SU-DHL-6 (cell line): ENCODE data around the gene HYPK.
"Not testable (repeated sequence)": the region's sequence is repeated elsewhere in the genome, so short reads cannot be mapped to it uniquely, and the experiment has no call there.

ENCODE experiments used
- H2AFZ ChIP-seq: fragments of 200-600 bp; sonication (generic); 2 replicates; pipeline ENCODE4 v1.6.1; 2014; ENCODE audit warnings: low read depth, mild to moderate bottlenecking, moderate library complexity, mixed read lengths, antibody characterized with exemption, low read length; ENCODE audit not compliant: severe bottlenecking
- H3F3A ChIP-seq: fragments of 200-600 bp; shearing (Covaris generic); 2 replicates; pipeline ENCODE4 v1.6.0; 2016; ENCODE audit warnings: antibody characterized with exemption, mild to moderate bottlenecking; ENCODE audit not compliant: insufficient read depth
- H3K27ac ChIP-seq: fragments of 200-600 bp; sonication (generic); 2 replicates; pipeline ENCODE4 v1.5.1; 2016; ENCODE audit warnings: low read depth, mild to moderate bottlenecking, low read length, moderate library complexity, mixed read lengths
- H3K27me3 ChIP-seq: fragments of 200-600 bp; sonication (generic), shearing (Covaris generic); 2 replicates; pipeline ENCODE4 v1.6.0; 2014; ENCODE audit warnings: mild to moderate bottlenecking, low read length
- H3K36me3 ChIP-seq: fragments of 200-600 bp; sonication (generic); 2 replicates; pipeline ENCODE4 v1.6.1; 2014; ENCODE audit warnings: mild to moderate bottlenecking, low read length, mixed read lengths
- H3K4me2 ChIP-seq: fragments of 300-600, 200-600 bp; shearing (Covaris generic), sonication (generic); 2 replicates; pipeline ENCODE4 v1.6.0; 2014; ENCODE audit warnings: low read length, low read depth, mild to moderate bottlenecking; ENCODE audit not compliant: poor library complexity, severe bottlenecking
- H3K4me3 ChIP-seq: fragments of 200-600 bp; sonication (generic); 2 replicates; pipeline ENCODE4 v1.5.1; 2014; ENCODE audit warnings: antibody characterized with exemption, low read length, mild to moderate bottlenecking, mixed read lengths; ENCODE audit not compliant: insufficient read depth, poor library complexity, severe bottlenecking
- H3K79me2 ChIP-seq: fragments of 200-600 bp; sonication (generic); 2 replicates; pipeline ENCODE4 v1.6.1; 2014; ENCODE audit warnings: mild to moderate bottlenecking, low read length, moderate library complexity; ENCODE audit not compliant: insufficient read depth
- H3K9ac ChIP-seq: fragments of 200-600 bp; sonication (generic); 2 replicates; pipeline ENCODE4 v1.7.0; 2014; ENCODE audit warnings: mild to moderate bottlenecking, low read length
- H3K9me2 ChIP-seq: fragments of 200-600 bp; sonication (generic); replicated peaks from 2 replicates; pipeline ENCODE4 v1.6.1; 2014; ENCODE audit warnings: low read length; ENCODE audit not compliant: insufficient read depth
- H3K9me3 ChIP-seq: fragments of 200-600 bp; sonication (generic); 2 replicates; pipeline ENCODE4 v1.6.1; 2014; ENCODE audit warnings: low read length, mixed read lengths; ENCODE audit not compliant: insufficient read depth
- H4K20me1 ChIP-seq: fragments of 200-600 bp; sonication (generic); 2 replicates; pipeline ENCODE4 v1.6.1; 2014; ENCODE audit warnings: low read depth, mild to moderate bottlenecking, antibody characterized with exemption, low read length, moderate library complexity, mixed read lengths
- CTCF ChIP-seq: fragments of 200-600 bp; sonication (generic); IDR thresholded peaks from one replicate; pipeline ENCODE4 v1.5.1; 2017; ENCODE audit warnings: antibody characterized with exemption, mild to moderate bottlenecking, low read length, moderate library complexity; ENCODE audit not compliant: insufficient read depth, poor library complexity, severe bottlenecking
- EZH2phosphoT487 ChIP-seq: fragments of 200-600 bp; sonication (generic), shearing (Covaris generic); conservative IDR thresholded peaks from 2 replicates; pipeline ENCODE4 v1.6.1; 2018; ENCODE audit warnings: mild to moderate bottlenecking, antibody characterized with exemption, low read length, moderate library complexity, mixed read lengths

The HYPK gene

GRCh38 chr15:43832485-43832884, 32.1 kb downstream of the HYPK start:
- H2AFZ ChIP-seq, H3K9me2 ChIP-seq, H3K9me3 ChIP-seq, H3K27me3 ChIP-seq: not testable (repeated sequence)
- Histone ChIP-seq H3K4me3 (peak overlapping the region; percentile 81), H3K79me2 (peaks cover 98% of the 10 kb centered on the region), H3K36me3 (peaks cover 52% of the 10 kb centered on the region), H3K27ac (peak overlapping the region; percentile 93), H4K20me1 (peaks cover 30% of the 10 kb centered on the region; the same call in 1 of the 2 replicates), H3K9ac (peak overlapping the region; percentile 92), H3F3A (peaks cover 41% of the 10 kb centered on the region), H3K4me2 (peak overlapping the region; percentile 100)

- Histone ChIP-seq H2AFZ (no peak overlapping the region), H3K4me3 (no peak overlapping the region), H3K79me2 (peaks cover 54% of the 10 kb centered on the region), H3K4me2 (no peak overlapping the region), H3K27ac (no peak overlapping the region), H3F3A (peaks cover 15% of the 10 kb centered on the region; the same call in 1 of the 2 replicates), H3K9me2 (no peaks in the 10 kb centered on the region), H3K36me3 (peaks cover 57% of the 10 kb centered on the region), H3K9me3 (no peaks in the 10 kb centered on the region), H3K9ac (no peak overlapping the region), H4K20me1 (peaks cover 15% of the 10 kb centered on the region; the same call in 1 of the 2 replicates), H3K27me3 (no peaks in the 10 kb centered on the region)
- TF ChIP-seq CTCF (no peak), EZH2phosphoT487 (no peak)
Observed at GRCh38 chr15:43845421-43845820, 45.0 kb downstream of the HYPK start.

GRCh38 chr15:43851251-43851650, 50.9 kb downstream of the HYPK start:
- no peak for TF ChIP-seq EZH2phosphoT487
- TF ChIP-seq CTCF: no peak
- Histone ChIP-seq H3K27ac (no peak overlapping the region), H3K4me3 (no peak overlapping the region), H3K79me2 (peaks cover 41% of the 10 kb centered on the region), H4K20me1 (peaks cover 8% of the 10 kb centered on the region), H3K27me3 (no peaks in the 10 kb centered on the region), H3K9me3 (no peaks in the 10 kb centered on the region), H2AFZ (no peak overlapping the region), H3K4me2 (no peak overlapping the region), H3K9me2 (no peaks in the 10 kb centered on the region), H3F3A (peaks cover 9% of the 10 kb centered on the region; the same call in 1 of the 2 replicates), H3K9ac (no peak overlapping the region), H3K36me3 (peaks cover 58% of the 10 kb centered on the region)

- Histone ChIP-seq H3K9ac (no peak overlapping the region), H3K4me3 (no peak overlapping the region), H3K27me3 (no peaks in the 10 kb centered on the region), H4K20me1 (peaks cover 10% of the 10 kb centered on the region), H3F3A (peaks cover 21% of the 10 kb centered on the region; the same call in 1 of the 2 replicates), H2AFZ (no peak overlapping the region), H3K79me2 (peaks cover 41% of the 10 kb centered on the region), H3K9me2 (no peaks in the 10 kb centered on the region), H3K9me3 (no peaks in the 10 kb centered on the region), H3K4me2 (no peak overlapping the region), H3K27ac (no peak overlapping the region), H3K36me3 (peaks cover 62% of the 10 kb centered on the region)
- TF ChIP-seq EZH2phosphoT487: no peak
- no peak for TF ChIP-seq CTCF
Observed at GRCh38 chr15:43852607-43853006, 52.2 kb downstream of the HYPK start.
